GM13976 (cell line): ENCODE results near the gene PAWR.
"Not testable (repeated sequence)": the region's sequence is repeated elsewhere in the genome, so short reads cannot be mapped to it uniquely, and the experiment has no call there.

ENCODE experiments used
- DNase-seq: peaks from one replicate; pipeline ENCODE4 v3.0.0; 2012; ENCODE audit warnings: low spot score
- CTCF ChIP-seq: IDR thresholded peaks from 2 replicates; pipeline ENCODE4 v1.5.1; 2012; ENCODE audit warnings: borderline replicate concordance, mild to moderate bottlenecking; ENCODE audit not compliant: insufficient read depth; ENCODE audit errors: extremely low read depth, missing control alignments, control extremely low read depth
- in situ Hi-C: fragments of 300-500 bp; cut with MboI; formaldehyde crosslinking; loops from one replicate; pipeline ENCODE4 v1.12.0; 2022; ENCODE audit warnings: low sequenced_read_pairs, mixed read lengths, inconsistent platforms; ENCODE audit not compliant: unreplicated experiment

Gene PAWR

GRCh38 chr12:79686171-79686570, 4.6 kb downstream of the PAWR start:
- TF ChIP-seq CTCF = no peak
- DNase-seq = no peak
- in situ Hi-C loops = no loop called here

GRCh38 chr12:79685068-79685467, 5.7 kb downstream of the PAWR start:
- in situ Hi-C loops = no loop called here
- no peak for DNase-seq
- TF ChIP-seq CTCF = no peak

GRCh38 chr12:79684338-79684737, 6.4 kb downstream of the PAWR start:
- DNase-seq, in situ Hi-C loops: not testable (repeated sequence)

- TF ChIP-seq CTCF = no peak
- in situ Hi-C loops = no loop called here
- no peak for DNase-seq
Measured at GRCh38 chr12:79682593-79682992, 8.2 kb downstream of the PAWR start.

GRCh38 chr12:79681008-79681590, 9.7 kb downstream of the PAWR start:
- TF ChIP-seq CTCF = no peak
- in situ Hi-C loops = no loop called here
- DNase-seq = no peak

- in situ Hi-C loops = no loop called here
Measured at GRCh38 chr12:79680051-79680450, 10.7 kb downstream of the PAWR start.

GRCh38 chr12:79678306-79678705, 12.5 kb downstream of the PAWR start:
- in situ Hi-C loops = no loop called here
- TF ChIP-seq CTCF = no peak
- DNase-seq = no peak

More at GRCh38 chr12:79680051-79680450, 10.7 kb downstream of the PAWR start:
- no peak for TF ChIP-seq CTCF
- DNase-seq = no peak
